Measurements from ENCODE around the gene EME2.

- TF ChIP-seq CTCF (IDR thresholded peaks at IDR 0.05) (no peak), POLR2A (IDR thresholded peaks at IDR 0.05) (no peak)
Observed at GRCh38 chr16:1727651-1728624, 44.7 kb upstream of the EME2 start.

All from testis (tissue), 2 donors.